GM04503 (cell line): Measurements from ENCODE around the gene C17orf100.

ENCODE experiments used
- DNase-seq: peaks from one replicate; pipeline ENCODE4 v3.0.0-alpha.2; 2012; ENCODE audit warnings: low read depth

C17orf100 gene

GRCh38 chr17:6651354-6651918 lies at the start of gene C17orf100, which contains the start of gene MED31:
Gene C17orf100 (plus strand): TSS chr17:6651762. CDS start chr17:6651914, 152 bp downstream.
Gene MED31 (minus strand): TSS chr17:6651605. CDS start chr17:6651528, 77 bp downstream.
- DNase-seq: peak; percentile 62

GRCh38 chr17:6602141-6602540 lies 49.4 kb upstream of the C17orf100 start:
- no peak for DNase-seq

- DNase-seq: no peak
Measured at GRCh38 chr17:6603744-6604325, 47.7 kb upstream of the C17orf100 start.

GRCh38 chr17:6605142-6605541 lies 46.4 kb upstream of the C17orf100 start:
- DNase-seq: no peak

- no peak for DNase-seq
Measured at GRCh38 chr17:6608321-6608720, 43.2 kb upstream of the C17orf100 start.

GRCh38 chr17:6610011-6610410 lies 41.6 kb upstream of the C17orf100 start:
- no peak for DNase-seq

- DNase-seq: no peak
Measured at GRCh38 chr17:6611231-6611630, 40.3 kb upstream of the C17orf100 start.

- DNase-seq: no peak
Measured at GRCh38 chr17:6623941-6624340, 27.6 kb upstream of the C17orf100 start.

- DNase-seq: no peak
Measured at GRCh38 chr17:6626616-6627015, 24.9 kb upstream of the C17orf100 start.

- DNase-seq: no peak
Measured at GRCh38 chr17:6627019-6627418, 24.5 kb upstream of the C17orf100 start.

- no peak for DNase-seq
Measured at GRCh38 chr17:6630390-6630789, 21.2 kb upstream of the C17orf100 start.

- no peak for DNase-seq
Measured at GRCh38 chr17:6632530-6632929, 19.0 kb upstream of the C17orf100 start.

- DNase-seq: no peak
Measured at GRCh38 chr17:6633263-6633662, 18.3 kb upstream of the C17orf100 start.

- no peak for DNase-seq
Measured at GRCh38 chr17:6636105-6636504, 15.5 kb upstream of the C17orf100 start.

- DNase-seq: no peak
Measured at GRCh38 chr17:6636616-6637457, 14.7 kb upstream of the C17orf100 start.

- DNase-seq: no peak
Measured at GRCh38 chr17:6637458-6637840, 14.1 kb upstream of the C17orf100 start.

- DNase-seq: no peak
Measured at GRCh38 chr17:6638046-6638908, 13.3 kb upstream of the C17orf100 start.

GRCh38 chr17:6639014-6639585 lies 12.5 kb upstream of the C17orf100 start:
- DNase-seq: no peak

- no peak for DNase-seq
Measured at GRCh38 chr17:6639586-6640535, 11.7 kb upstream of the C17orf100 start.

- peak; percentile 71 for DNase-seq
Measured at GRCh38 chr17:6640536-6641246, 10.9 kb upstream of the C17orf100 start, which contains the start of the genes KIAA0753 and TXNDC17. Gene KIAA0753 (minus strand): TSS chr17:6640711. CDS start chr17:6635103, 5,608 bp downstream. Gene TXNDC17 (plus strand): TSS chr17:6641060. CDS start chr17:6641083, 23 bp downstream.
